ENCODE results near the gene ZNF500. TPM values are rescaled to one million over a fixed set of nuclear protein-coding genes. Genes with fewer than 3 reads are reported as not detected.

The ZNF500 gene
- total RNA-seq, 4 donors from 2014 or later, result 11.8 to 20.6 (median 17.6) TPM

DNA sequence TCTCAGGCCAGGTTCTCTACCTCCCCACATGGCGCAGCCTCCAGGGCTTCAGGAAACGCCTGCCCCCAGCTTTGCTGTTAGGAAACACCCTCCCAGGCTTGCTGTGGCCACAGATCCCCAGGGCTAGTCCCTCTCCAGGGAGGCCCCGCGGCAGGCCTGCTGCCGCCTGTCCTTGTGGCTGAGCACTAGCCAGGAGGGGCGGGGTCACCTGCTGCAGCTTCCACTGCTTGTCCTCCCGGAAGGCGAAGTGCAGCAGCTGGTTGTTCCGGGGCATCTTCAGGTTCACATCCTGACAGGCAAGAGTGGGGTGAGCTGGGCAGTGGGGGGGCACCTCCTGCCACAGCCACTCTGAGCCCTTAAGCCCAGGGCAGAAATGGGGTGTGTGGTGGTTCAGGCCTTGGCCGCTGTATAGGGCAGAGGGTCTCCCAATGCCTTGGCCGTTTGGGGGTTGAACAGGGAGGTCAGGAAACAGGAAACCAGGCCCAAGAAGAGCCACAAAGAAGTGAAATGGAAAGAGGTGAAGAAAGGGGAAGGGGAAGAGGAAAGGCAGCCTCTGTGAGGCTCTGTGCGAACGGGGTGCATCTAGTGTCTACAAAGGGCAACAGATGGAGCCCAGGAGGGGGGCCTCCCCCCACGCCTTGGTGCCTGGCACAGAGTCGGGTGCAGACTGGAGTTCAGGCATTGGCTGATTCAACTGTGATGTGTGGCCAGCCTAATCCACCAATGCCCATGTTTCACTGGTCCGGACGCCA lies 33.5 kb upstream of the ZNF500 start:
- Histone ChIP-seq H3K27ac (no peak overlapping the region), H3K4me1 (peaks cover 8% of the 10 kb centered on the region in 2 donors), H3K9me3 (no peaks in the 10 kb centered on the region), H3K27me3 (no peaks in the 10 kb centered on the region), H3K4me3 (replicated peaks in 1 of 3) (no peak overlapping the region), H3K36me3 (peaks cover 2 to 7% of the 10 kb centered on the region in 2 donors)
- intact Hi-C loops (cut with DNase I), result loop anchor here (5.0 kb wide), 2 partner anchors 33 to 157 kb away; partner anchors contain the start of genes SEC14L5 and ZNF500
- WGBS, 2 donors, result 77 to 79% methylated on average over 11 to 12 of the region's 17 CpGs
- TF ChIP-seq, protein P1, sequence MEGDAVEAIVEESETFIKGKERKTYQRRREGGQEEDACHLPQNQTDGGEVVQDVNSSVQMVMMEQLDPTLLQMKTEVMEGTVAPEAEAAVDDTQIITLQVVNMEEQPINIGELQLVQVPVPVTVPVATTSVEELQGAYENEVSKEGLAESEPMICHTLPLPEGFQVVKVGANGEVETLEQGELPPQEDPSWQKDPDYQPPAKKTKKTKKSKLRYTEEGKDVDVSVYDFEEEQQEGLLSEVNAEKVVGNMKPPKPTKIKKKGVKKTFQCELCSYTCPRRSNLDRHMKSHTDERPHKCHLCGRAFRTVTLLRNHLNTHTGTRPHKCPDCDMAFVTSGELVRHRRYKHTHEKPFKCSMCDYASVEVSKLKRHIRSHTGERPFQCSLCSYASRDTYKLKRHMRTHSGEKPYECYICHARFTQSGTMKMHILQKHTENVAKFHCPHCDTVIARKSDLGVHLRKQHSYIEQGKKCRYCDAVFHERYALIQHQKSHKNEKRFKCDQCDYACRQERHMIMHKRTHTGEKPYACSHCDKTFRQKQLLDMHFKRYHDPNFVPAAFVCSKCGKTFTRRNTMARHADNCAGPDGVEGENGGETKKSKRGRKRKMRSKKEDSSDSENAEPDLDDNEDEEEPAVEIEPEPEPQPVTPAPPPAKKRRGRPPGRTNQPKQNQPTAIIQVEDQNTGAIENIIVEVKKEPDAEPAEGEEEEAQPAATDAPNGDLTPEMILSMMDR (IDR thresholded peaks at IDR 0.05), result no peak
- no peak for TF ChIP-seq POLR2A (IDR thresholded peaks at IDR 0.05)
- DNase-seq, result peak; percentile 28 to 44

DNA sequence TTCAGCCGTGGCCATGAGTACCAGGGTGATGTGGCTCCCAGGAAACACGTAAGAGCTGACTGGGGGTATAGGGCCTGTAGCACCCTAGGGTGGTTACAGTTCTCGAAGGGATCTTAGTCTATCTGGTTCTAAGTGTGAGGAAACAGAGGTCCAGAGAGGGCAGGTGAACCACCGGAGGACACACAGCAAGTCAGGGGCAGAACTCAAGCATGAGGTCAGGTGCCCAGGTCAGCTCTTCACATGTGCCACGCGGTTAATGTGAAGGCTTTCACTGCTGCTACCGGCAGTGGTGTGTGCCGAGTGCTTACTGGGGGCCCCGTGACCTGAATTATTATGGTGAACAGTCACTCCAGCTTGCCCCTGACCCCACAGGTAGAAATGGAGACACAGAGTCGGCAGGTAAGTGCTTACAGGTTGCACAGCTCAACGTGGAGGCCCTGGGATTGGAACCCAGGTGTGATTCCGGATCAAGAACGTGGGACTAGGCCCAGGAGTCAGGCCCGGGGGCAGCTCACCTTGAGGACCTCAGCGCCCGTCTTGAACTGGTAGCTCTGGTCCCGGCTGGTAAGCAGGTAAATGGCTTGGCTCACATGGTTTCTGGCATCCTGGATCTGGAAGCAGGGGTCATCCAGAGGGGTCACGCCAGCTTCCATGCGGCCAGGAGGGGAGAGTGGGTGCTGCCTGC lies 32.4 kb upstream of the ZNF500 start:
- DNase-seq, result no peak
- Histone ChIP-seq H3K27ac (no peak overlapping the region), H3K4me3 (replicated peaks in 1 of 3) (no peak overlapping the region), H3K9me3 (no peaks in the 10 kb centered on the region), H3K36me3 (no peaks in the 10 kb centered on the region), H3K4me1 (peaks cover 8% of the 10 kb centered on the region in 2 donors), H3K27me3 (no peaks in the 10 kb centered on the region)
- intact Hi-C loops (cut with DNase I), result no loop called here
- TF ChIP-seq POLR2A (IDR thresholded peaks at IDR 0.05), result no peak
- TF ChIP-seq, protein P1 (IDR thresholded peaks at IDR 0.05), result no peak
- 93 to 96% methylated on average over 14 to 18 of the region's 19 CpGs for WGBS, 2 donors

DNA sequence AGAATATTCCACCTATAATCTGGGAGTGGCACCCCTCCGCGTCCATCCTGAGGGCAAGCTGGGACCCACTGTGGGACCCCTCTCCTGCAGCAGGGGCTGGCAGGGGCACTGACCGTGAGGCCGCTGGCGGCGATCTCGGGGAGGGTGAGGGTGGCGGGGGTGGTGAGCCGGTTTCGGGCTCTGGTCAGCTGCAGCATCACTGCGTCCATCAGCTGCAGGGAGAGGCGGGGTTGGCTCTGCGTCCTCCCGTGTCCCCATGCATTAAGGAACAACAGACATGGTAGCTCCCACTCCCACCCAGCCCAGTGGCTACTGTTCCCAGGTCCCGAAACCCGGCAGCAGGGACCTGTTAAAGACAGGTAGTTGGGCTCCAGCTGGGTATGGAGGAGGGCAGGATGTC lies 31.5 kb upstream of the ZNF500 start:
- Histone ChIP-seq H3K4me3 (replicated peaks in 1 of 3) (no peak overlapping the region), H3K4me1 (peaks cover 8% of the 10 kb centered on the region in 2 donors), H3K27me3 (no peaks in the 10 kb centered on the region), H3K27ac (no peak overlapping the region), H3K9me3 (no peaks in the 10 kb centered on the region), H3K36me3 (no peaks in the 10 kb centered on the region)
- WGBS, 2 donors, result 93% methylated on average over 13 of the region's 16 CpGs; no CpG with 5 or more reads in 1 of the 2 donors
- no peak for DNase-seq
- intact Hi-C loops (cut with DNase I), result no loop called here
- no peak for TF ChIP-seq POLR2A (IDR thresholded peaks at IDR 0.05)
- TF ChIP-seq, protein P1 (IDR thresholded peaks at IDR 0.05), result no peak

DNA sequence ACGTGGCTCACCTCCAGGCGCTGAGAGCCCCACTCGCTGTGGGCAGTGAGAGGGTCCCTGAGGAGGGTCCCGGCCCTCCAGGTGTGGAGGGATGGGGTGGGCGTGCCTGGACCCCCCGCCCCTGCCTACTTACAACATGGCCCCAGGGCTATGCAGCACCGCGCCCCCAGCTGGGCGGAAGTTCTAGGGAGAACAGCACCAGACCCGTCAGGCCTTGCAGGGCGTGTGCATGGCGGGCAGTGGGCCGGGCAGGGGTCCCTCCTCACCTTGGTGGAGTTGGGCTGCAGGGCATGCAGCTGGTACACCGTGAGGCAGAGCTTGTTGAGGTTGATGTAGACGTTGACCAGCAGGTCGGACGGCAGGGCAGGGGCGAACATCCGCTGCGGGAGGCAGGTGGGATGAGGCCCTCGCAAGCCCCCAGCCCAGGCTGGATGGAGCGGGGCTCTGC lies 30.9 kb upstream of the ZNF500 start:
- Histone ChIP-seq H3K27me3 (no peaks in the 10 kb centered on the region), H3K4me3 (replicated peaks in 1 of 3) (no peak overlapping the region), H3K9me3 (no peaks in the 10 kb centered on the region), H3K27ac (no peak overlapping the region), H3K36me3 (no peaks in the 10 kb centered on the region), H3K4me1 (peaks cover 8% of the 10 kb centered on the region in 2 donors)
- no peak for DNase-seq
- intact Hi-C loops (cut with DNase I), result no loop called here
- WGBS, 2 donors, result 83 to 91% methylated on average over 7 to 13 of the region's 22 CpGs
- TF ChIP-seq, protein P1 (IDR thresholded peaks at IDR 0.05), result no peak
- no peak for TF ChIP-seq POLR2A (IDR thresholded peaks at IDR 0.05)
